GM10266 (cell line): ENCODE data around the gene EFCAB6.

Experiments used
- DNase-seq: peaks from one replicate; pipeline ENCODE4 v3.0.0; 2012; ENCODE audit errors: extremely low spot score
- CTCF ChIP-seq: IDR thresholded peaks from 2 replicates; pipeline ENCODE4 v1.5.1; 2012; ENCODE audit warnings: mild to moderate bottlenecking, low read depth; ENCODE audit not compliant: control insufficient read depth, insufficient read depth; ENCODE audit errors: missing control alignments

Gene EFCAB6

GRCh38 chr22:43483266-43483665, 328.8 kb downstream of the EFCAB6 start:
- no peak for DNase-seq
- TF ChIP-seq CTCF, result no peak

- TF ChIP-seq CTCF, result no peak
- DNase-seq, result no peak
These were observed 329.8 kb downstream of the EFCAB6 start for GRCh38 chr22:43482318-43482625.

GRCh38 chr22:43481568-43482317, 330.4 kb downstream of the EFCAB6 start:
- peak; percentile 23 for TF ChIP-seq CTCF
- DNase-seq, result peak; percentile 48

- DNase-seq, result no peak
- no peak for TF ChIP-seq CTCF
These were observed 332.1 kb downstream of the EFCAB6 start for GRCh38 chr22:43479962-43480361.

GRCh38 chr22:43479301-43479950, 332.7 kb downstream of the EFCAB6 start:
- TF ChIP-seq CTCF, result no peak
- DNase-seq, result no peak
